ENCODE results near the gene APP.
A peak's percentile ranks its signal among the peaks of the same experiment; 100 is the strongest.
"Not testable (repeated sequence)": the region's sequence is repeated elsewhere in the genome, so short reads cannot be mapped to it uniquely, and the experiment has no call there.

The APP gene

GRCh38 chr21:26096494-26097371 lies 73.8 kb downstream of the APP start:
- DNase-seq: peak in 1 of 2 experiments; percentile 18

GRCh38 chr21:26095131-26095530 lies 75.4 kb downstream of the APP start:
- DNase-seq: no peak

- DNase-seq: no peak
These were observed 77.4 kb downstream of the APP start for GRCh38 chr21:26093122-26093521.

- DNase-seq: no peak
These were observed 79.0 kb downstream of the APP start for GRCh38 chr21:26091480-26092018.

GRCh38 chr21:26089730-26090129 lies 80.8 kb downstream of the APP start:
- no peak for DNase-seq

- DNase-seq: no peak
These were observed 83.2 kb downstream of the APP start for GRCh38 chr21:26087223-26087918.

- DNase-seq: no peak
These were observed 84.7 kb downstream of the APP start for GRCh38 chr21:26085882-26086281.

GRCh38 chr21:26085127-26085526 lies 85.4 kb downstream of the APP start:
- no peak for DNase-seq

GRCh38 chr21:26082549-26082948 lies 88.0 kb downstream of the APP start:
- DNase-seq: no peak

GRCh38 chr21:26081175-26081760 lies 89.3 kb downstream of the APP start:
- DNase-seq: not testable (repeated sequence)

GRCh38 chr21:26080211-26080610 lies 90.4 kb downstream of the APP start:
- no peak for DNase-seq

- DNase-seq: no peak
These were observed 91.2 kb downstream of the APP start for GRCh38 chr21:26079366-26079765.

GRCh38 chr21:26077521-26077920 lies 93.0 kb downstream of the APP start:
- peak; percentile 88 to 96 for DNase-seq

GRCh38 chr21:26072666-26073615 lies 97.6 kb downstream of the APP start:
- no peak for DNase-seq

- no peak for DNase-seq
These were observed 99.6 kb downstream of the APP start for GRCh38 chr21:26070822-26071425.

- DNase-seq: no peak
These were observed 100.4 kb downstream of the APP start for GRCh38 chr21:26070121-26070520.

GRCh38 chr21:26068776-26069175 lies 101.8 kb downstream of the APP start:
- no peak for DNase-seq

- peak in 1 of 2 experiments; percentile 16 for DNase-seq
These were observed 102.6 kb downstream of the APP start for GRCh38 chr21:26067836-26068594.

GRCh38 chr21:26064506-26064905 lies 106.1 kb downstream of the APP start:
- DNase-seq: peak in 1 of 2 experiments; percentile 15

- peak; percentile 81 to 88 for DNase-seq
These were observed 109.1 kb downstream of the APP start for GRCh38 chr21:26061437-26061836.

Measured in NCI-H524 (cell line).